Ishikawa (cell line): Measurements from ENCODE around the gene PPP1R36.

ENCODE experiments used
- EP300 ChIP-seq: IDR thresholded peaks from 2 replicates; pipeline ENCODE4 v1.6.1; 2012; ENCODE audit warnings: borderline replicate concordance
- RAD21 ChIP-seq: IDR thresholded peaks from 2 replicates; pipeline ENCODE4 v1.6.1; 2012; ENCODE audit warnings: low read depth
- REST ChIP-seq: IDR thresholded peaks from 2 replicates; pipeline ENCODE4 v1.6.1; 2012; ENCODE audit warnings: low read depth, mild to moderate bottlenecking
- TAF1 ChIP-seq: IDR thresholded peaks from 2 replicates; pipeline ENCODE4 v1.6.1; 2012; ENCODE audit warnings: low read depth, mild to moderate bottlenecking
- TEAD4 ChIP-seq: IDR thresholded peaks from 2 replicates; pipeline ENCODE4 v1.6.1; 2012
- USF1 ChIP-seq: IDR thresholded peaks from 2 replicates; pipeline ENCODE4 v1.6.1; 2012

GRCh38 chr14:64561631-64562030 is 11.9 kb downstream of the PPP1R36 start:
- TF ChIP-seq TAF1 (no peak), EP300 (no peak), REST (no peak), TEAD4 (no peak), RAD21 (no peak), USF1 (no peak)
